Spleen (tissue), 11 donors: ENCODE results near the gene SMG9. TPM values are rescaled to one million over a fixed set of nuclear protein-coding genes. Genes with fewer than 3 reads are reported as not detected.

ENCODE experiments used
- DNase-seq: peaks from one replicate; pipeline ENCODE4 v3.0.0-alpha.2; 2020
- H3K27ac ChIP-seq, 8 donors: fragments of 200-600 bp; sonication (generic) in 7 of 8; 1 replicate in 4 of 8; 2 replicates in 4 of 8; pipeline versions ENCODE4 v1.5.0 to v1.8.0; 2016 to 2021; ENCODE audit warnings: inconsistent platforms in 4 of 8, mild to moderate bottlenecking in 4 of 8, moderate library complexity in 1 of 8
- H3K27me3 ChIP-seq, 7 donors: fragments of 200-600 bp; sonication (generic) in 6 of 7; replicated peaks in 1 of 7; 1 replicate in 4 of 7; 2 replicates in 3 of 7; pipeline versions ENCODE4 v1.5.0 to v1.8.0; 2016 to 2021; ENCODE audit warnings: inconsistent platforms in 3 of 7, mild to moderate bottlenecking in 1 of 7
- H3K36me3 ChIP-seq, 6 donors: fragments of 200-600 bp; sonication (generic) in 5 of 6; 1 replicate in 4 of 6; 2 replicates in 2 of 6; pipeline versions ENCODE4 v1.5.0 to v1.8.0; 2016 to 2021; ENCODE audit warnings: inconsistent platforms in 2 of 6
- H3K4me1 ChIP-seq, 6 donors: fragments of 200-600 bp; sonication (generic) in 5 of 6; 1 replicate in 3 of 6; 2 replicates in 3 of 6; pipeline versions ENCODE4 v1.5.0 to v1.8.0; 2016 to 2021; ENCODE audit warnings: inconsistent platforms in 3 of 6
- H3K4me3 ChIP-seq, 8 donors: fragments of 200-600 bp; sonication (generic) in 7 of 8; 1 replicate in 4 of 8; 2 replicates in 4 of 8; pipeline versions ENCODE4 v1.5.0 to v1.8.0; 2016 to 2021; ENCODE audit warnings: inconsistent platforms in 4 of 8, mild to moderate bottlenecking in 4 of 8, moderate library complexity in 2 of 8
- H3K9me3 ChIP-seq, 8 donors: fragments of 200-600 bp; sonication (generic) in 7 of 8; 1 replicate in 4 of 8; 2 replicates in 4 of 8; pipeline versions ENCODE4 v1.5.0 to v1.8.0; 2016 to 2021; ENCODE audit warnings: inconsistent platforms in 4 of 8
- POLR2A ChIP-seq, 3 donors: fragments of 450-650 bp; IDR thresholded peaks; one replicate each; pipeline ENCODE4 v1.5.1; 2017; ENCODE audit warnings: antibody characterized with exemption in 3 of 3, mild to moderate bottlenecking in 1 of 3
- POLR2AphosphoS5 ChIP-seq, 3 donors: sonication (generic); formaldehyde crosslinking; IDR thresholded peaks; one replicate each; pipeline ENCODE4 v1.5.1; 2017; ENCODE audit warnings: antibody characterized with exemption in 3 of 3
- WGBS, 5 donors: extraction: QIAGEN DNeasy Blood & Tissue Kit in 3 of 5; methylation state at CpG; one replicate each; pipeline versions ENCODE4 v1.1.5 to v1.1.7; 2013 to 2018; 5-methylcytosine and 5-hydroxymethylcytosine counted together
- intact Hi-C: fragments of 100-400 bp; cut with DNase I; formaldehyde crosslinking; loops from one replicate; pipeline ENCODE4 v1.15.0; 2023; ENCODE audit warnings: low total_unique reads
- polyA plus RNA-seq, 3 donors: library from polyadenylated mRNA; stranded (reverse); fragments of 200-250 nt; gene quantifications; one replicate each; pipeline ENCODE4 v1.2.1, GENCODE V29; 2013
- total RNA-seq, 7 donors: library from RNA; depleted of rRNA in 3 of 7; stranded (reverse); fragments of >200 nt in 3 of 7; fragmentation: NEBNext Ultra II Directional in 4 of 7; extraction: Animal tissue kit (Norgen Biotek cat#: 25700) in 4 of 7; gene quantifications; one replicate each; pipeline versions ENCODE4 v1.1.0 to v1.2.1, GENCODE V29; 2016 to 2021
- TF ChIP-seq, protein P1 (sequence below), 11 experiments: fragments of 200-600 bp in 7 of 11; fragments of 450-650 bp in 4 of 11; sonication (generic) in 4 of 11; IDR thresholded peaks in 8 of 11; conservative IDR thresholded peaks in 3 of 11; 1 replicate in 7 of 11; 2 replicates in 4 of 11; pipeline versions ENCODE4 v1.4.0 to v1.8.0; 2016 to 2021; ENCODE audit warnings: antibody characterized with exemption in 11 of 11, inconsistent platforms in 4 of 11, mild to moderate bottlenecking in 1 of 11
- donor health status: healthy with polysubstance abuse.
- donor health status: DM: no; HTN: no; CAD: no; lungs with moderate emphysema.
- donor health status: DM: no; HTN: no; CAD: no.
- donor health status: Bipolar disorder and iron deficiency.
- donor health status: healthy.
- donor health status: DM: no; HTN: no; CAD: no.
- donor health status: DM: yes; HTN: yes; CAD: no.

Gene SMG9
- total and polyA plus RNA-seq, 10 donors, result 30.9 to 65.9 (median 45.2) TPM

DNA sequence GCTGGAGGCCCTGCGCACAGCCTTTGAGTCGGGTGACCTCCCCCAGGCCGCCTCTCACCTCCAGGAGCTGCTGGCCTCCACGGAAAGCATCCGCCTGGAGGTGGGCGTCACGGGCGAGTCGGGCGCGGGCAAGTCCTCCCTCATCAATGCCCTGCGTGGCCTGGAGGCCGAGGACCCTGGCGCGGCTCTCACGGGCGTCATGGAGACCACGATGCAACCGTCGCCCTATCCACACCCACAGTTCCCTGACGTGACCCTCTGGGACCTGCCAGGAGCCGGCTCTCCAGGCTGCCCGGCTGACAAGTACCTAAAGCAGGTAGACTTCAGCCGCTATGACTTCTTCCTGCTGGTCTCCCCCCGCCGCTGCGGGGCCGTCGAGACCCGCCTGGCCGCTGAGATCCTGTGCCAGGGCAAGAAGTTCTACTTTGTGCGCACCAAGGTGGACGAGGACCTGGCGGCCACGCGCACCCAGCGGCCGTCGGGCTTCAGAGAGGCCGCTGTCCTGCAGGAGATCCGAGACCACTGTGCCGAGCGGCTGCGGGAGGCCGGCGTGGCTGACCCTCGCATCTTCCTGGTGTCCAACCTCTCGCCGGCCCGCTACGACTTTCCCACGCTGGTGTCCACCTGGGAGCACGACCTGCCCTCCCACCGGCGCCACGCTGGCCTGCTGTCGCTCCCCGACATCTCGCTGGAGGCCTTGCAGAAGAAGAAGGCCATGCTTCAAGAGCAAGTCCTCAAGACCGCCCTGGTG is 36.0 kb downstream of the SMG9 start:
- TF ChIP-seq, protein P1, sequence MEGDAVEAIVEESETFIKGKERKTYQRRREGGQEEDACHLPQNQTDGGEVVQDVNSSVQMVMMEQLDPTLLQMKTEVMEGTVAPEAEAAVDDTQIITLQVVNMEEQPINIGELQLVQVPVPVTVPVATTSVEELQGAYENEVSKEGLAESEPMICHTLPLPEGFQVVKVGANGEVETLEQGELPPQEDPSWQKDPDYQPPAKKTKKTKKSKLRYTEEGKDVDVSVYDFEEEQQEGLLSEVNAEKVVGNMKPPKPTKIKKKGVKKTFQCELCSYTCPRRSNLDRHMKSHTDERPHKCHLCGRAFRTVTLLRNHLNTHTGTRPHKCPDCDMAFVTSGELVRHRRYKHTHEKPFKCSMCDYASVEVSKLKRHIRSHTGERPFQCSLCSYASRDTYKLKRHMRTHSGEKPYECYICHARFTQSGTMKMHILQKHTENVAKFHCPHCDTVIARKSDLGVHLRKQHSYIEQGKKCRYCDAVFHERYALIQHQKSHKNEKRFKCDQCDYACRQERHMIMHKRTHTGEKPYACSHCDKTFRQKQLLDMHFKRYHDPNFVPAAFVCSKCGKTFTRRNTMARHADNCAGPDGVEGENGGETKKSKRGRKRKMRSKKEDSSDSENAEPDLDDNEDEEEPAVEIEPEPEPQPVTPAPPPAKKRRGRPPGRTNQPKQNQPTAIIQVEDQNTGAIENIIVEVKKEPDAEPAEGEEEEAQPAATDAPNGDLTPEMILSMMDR (IDR thresholded peaks at IDR 0.05 in 8 of 11, conservative IDR thresholded peaks at IDR 0.05 in 3 of 11), result no peak
- TF ChIP-seq POLR2AphosphoS5 (IDR thresholded peaks at IDR 0.05) (no peak), POLR2A (IDR thresholded peaks at IDR 0.05) (no peak)
- Histone ChIP-seq H3K4me1 (no peaks in the 10 kb centered on the region), H3K27me3 (no peaks in the 10 kb centered on the region), H3K36me3 (no peaks in the 10 kb centered on the region), H3K4me3 (no peak overlapping the region), H3K27ac (no peak overlapping the region), H3K9me3 (no peaks in the 10 kb centered on the region)
- intact Hi-C loops, result no loop called here
- WGBS, 5 donors, result 92 to 96% (median 94%) methylated on average over 30 to 60 of the region's 60 CpGs
- DNase-seq, result no peak

DNA sequence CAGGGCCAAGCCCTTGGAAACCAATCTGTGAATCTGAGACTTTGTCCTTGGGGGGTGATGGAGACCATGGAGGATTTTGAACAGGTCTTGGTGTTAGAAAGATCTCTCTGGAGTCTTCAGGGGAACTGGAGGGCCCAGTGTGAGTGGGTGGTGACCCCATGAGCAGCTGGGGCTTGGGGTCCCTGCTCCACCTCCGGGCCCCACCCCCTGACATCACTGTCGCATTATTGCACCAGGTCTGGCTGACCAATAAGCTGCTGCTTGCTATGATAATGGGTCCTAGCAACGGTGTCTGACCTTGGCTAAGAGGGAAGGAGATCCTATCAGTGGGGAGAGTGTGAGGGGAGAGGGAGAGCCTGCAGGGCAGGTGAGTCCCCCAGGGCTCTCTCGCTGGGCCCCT is 39.0 kb downstream of the SMG9 start, which contains the start of gene IRGC:
Gene IRGC (plus strand): TSS at position 301 of the 400 bp plus-strand sequence. CDS start 2,483 bp downstream, outside the sequence.
- H3K4me1 ChIP-seq, result no peaks in the 10 kb centered on the region
- no peak for TF ChIP-seq POLR2AphosphoS5 (IDR thresholded peaks at IDR 0.05)
- TF ChIP-seq, protein P1 (IDR thresholded peaks at IDR 0.05 in 8 of 11, conservative IDR thresholded peaks at IDR 0.05 in 3 of 11), result no peak
- no peak for TF ChIP-seq POLR2A (IDR thresholded peaks at IDR 0.05)
- no peak for DNase-seq
- intact Hi-C loops, result no loop called here
- 69 to 83% (median 77%) methylated on average over 4 of the region's 4 CpGs for WGBS, 5 donors
- no peaks in the 10 kb centered on the region for H3K9me3 ChIP-seq
- no peaks in the 10 kb centered on the region for H3K36me3 ChIP-seq
- peaks cover 0 to 9% (median 0%) of the 10 kb centered on the region in 7 donors for H3K27me3 ChIP-seq
- H3K4me3 ChIP-seq, result no peak within 1 kb of the TSS
- no peak within 1 kb of the TSS for H3K27ac ChIP-seq

DNA sequence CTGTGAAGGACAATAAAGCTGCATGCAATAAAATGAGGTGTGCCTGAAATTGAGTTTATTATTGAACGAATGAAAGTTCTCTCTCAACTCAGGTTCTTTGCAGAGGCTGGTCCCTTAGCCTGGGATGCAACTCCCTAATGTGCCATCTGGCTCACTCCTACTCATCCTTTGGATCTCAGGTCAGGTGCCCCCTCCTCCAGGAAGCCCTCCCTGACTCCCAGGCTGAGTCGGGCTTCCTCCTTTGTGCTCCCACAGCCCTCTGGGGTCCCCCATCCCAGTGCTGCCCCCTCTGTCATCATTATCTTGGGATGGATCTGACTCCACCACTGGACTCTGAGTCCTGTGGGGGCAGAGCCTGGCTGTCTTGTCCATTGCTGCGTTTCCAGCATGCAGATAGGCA is 41.6 kb downstream of the SMG9 start:
- H3K27ac ChIP-seq, result no peak overlapping the region
- no peaks in the 10 kb centered on the region for H3K4me1 ChIP-seq
- 77 to 83% (median 81%) methylated on average over 3 of the region's 3 CpGs for WGBS, 5 donors
- TF ChIP-seq POLR2A (IDR thresholded peaks at IDR 0.05) (no peak), POLR2AphosphoS5 (IDR thresholded peaks at IDR 0.05) (no peak)
- TF ChIP-seq, protein P1 (IDR thresholded peaks at IDR 0.05 in 8 of 11, conservative IDR thresholded peaks at IDR 0.05 in 3 of 11), result no peak
- no peaks in the 10 kb centered on the region for H3K36me3 ChIP-seq
- H3K27me3 ChIP-seq, result peaks cover 0 to 14% (median 0%) of the 10 kb centered on the region in 7 donors
- intact Hi-C loops, result no loop called here
- H3K4me3 ChIP-seq, result no peak overlapping the region
- DNase-seq, result no peak
- peaks cover 0 to 14% (median 9%) of the 10 kb centered on the region in 8 donors for H3K9me3 ChIP-seq

DNA sequence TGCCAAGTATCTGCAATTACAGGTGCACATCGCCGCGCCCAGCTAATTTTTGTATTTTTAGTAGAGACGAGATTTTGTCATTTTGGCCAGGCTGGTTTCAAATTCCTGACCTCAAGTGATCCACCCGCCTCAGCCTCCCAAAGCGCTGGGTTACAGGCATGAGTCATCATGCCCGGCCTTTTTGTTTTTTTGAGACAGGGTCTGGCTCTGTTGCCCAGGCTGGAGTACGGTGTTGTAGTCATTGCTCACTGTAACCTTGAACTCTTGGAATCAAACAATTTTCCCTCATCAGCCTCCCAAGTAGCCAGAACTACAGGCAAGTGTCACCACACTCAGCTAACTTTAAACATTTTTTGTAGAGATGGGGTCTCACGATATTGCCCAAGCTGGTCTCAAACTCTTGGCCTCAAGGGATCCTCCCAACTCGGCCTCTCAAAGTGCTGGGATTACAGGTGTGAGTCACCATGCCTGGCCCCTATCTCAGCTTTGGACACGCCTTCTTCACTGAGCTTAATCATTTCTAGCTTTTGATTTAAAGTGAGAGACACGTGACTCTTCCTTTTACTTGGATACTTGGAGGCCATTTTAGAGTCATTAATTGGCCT is 42.9 kb downstream of the SMG9 start:
- Histone ChIP-seq H3K27me3 (peaks cover 0 to 14% (median 0%) of the 10 kb centered on the region in 7 donors), H3K36me3 (no peaks in the 10 kb centered on the region), H3K27ac (no peak overlapping the region), H3K9me3 (peaks cover 0 to 15% (median 9%) of the 10 kb centered on the region in 8 donors), H3K4me1 (no peaks in the 10 kb centered on the region), H3K4me3 (no peak overlapping the region)
- DNase-seq, result no peak
- TF ChIP-seq POLR2AphosphoS5 (IDR thresholded peaks at IDR 0.05) (no peak), POLR2A (IDR thresholded peaks at IDR 0.05) (no peak)
- TF ChIP-seq, protein P1 (IDR thresholded peaks at IDR 0.05 in 8 of 11, conservative IDR thresholded peaks at IDR 0.05 in 3 of 11), result no peak
- WGBS, 5 donors, result 73 to 85% (median 81%) methylated on average over 12 of the region's 12 CpGs
- intact Hi-C loops, result no loop called here
